GM12874 (cell line): Measurements from ENCODE around the gene SHKBP1.

ENCODE experiments used
- TF ChIP-seq, protein P1 (sequence below): IDR thresholded peaks from 2 replicates; pipeline ENCODE4 v1.5.1; 2011; ENCODE audit warnings: low read depth, mild to moderate bottlenecking, control low read depth, low read length, moderate library complexity; ENCODE audit not compliant: insufficient read depth

The SHKBP1 gene

DNA sequence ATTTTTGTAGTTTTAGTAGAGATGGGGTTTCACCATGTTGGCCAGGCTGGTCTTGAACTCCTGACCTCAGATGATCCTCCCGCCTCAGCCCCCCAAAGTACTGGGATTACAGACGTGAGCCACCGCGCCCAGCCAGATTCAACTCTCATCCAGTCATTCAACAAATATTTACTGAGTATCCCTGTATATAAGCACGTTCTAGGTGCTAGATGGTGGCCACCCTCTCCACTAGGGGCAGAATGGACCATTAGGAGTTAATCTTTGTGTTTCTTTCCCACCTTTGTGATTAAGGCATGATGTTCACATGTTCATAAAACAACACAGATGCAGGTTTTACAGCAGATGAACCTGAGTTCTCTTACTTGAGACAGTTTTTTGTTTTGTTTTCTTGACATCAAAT, 7.3 kb downstream of the SHKBP1 start:
- TF ChIP-seq, protein P1, sequence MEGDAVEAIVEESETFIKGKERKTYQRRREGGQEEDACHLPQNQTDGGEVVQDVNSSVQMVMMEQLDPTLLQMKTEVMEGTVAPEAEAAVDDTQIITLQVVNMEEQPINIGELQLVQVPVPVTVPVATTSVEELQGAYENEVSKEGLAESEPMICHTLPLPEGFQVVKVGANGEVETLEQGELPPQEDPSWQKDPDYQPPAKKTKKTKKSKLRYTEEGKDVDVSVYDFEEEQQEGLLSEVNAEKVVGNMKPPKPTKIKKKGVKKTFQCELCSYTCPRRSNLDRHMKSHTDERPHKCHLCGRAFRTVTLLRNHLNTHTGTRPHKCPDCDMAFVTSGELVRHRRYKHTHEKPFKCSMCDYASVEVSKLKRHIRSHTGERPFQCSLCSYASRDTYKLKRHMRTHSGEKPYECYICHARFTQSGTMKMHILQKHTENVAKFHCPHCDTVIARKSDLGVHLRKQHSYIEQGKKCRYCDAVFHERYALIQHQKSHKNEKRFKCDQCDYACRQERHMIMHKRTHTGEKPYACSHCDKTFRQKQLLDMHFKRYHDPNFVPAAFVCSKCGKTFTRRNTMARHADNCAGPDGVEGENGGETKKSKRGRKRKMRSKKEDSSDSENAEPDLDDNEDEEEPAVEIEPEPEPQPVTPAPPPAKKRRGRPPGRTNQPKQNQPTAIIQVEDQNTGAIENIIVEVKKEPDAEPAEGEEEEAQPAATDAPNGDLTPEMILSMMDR: peak; percentile 35; the same call in 1 of the 2 replicates

DNA sequence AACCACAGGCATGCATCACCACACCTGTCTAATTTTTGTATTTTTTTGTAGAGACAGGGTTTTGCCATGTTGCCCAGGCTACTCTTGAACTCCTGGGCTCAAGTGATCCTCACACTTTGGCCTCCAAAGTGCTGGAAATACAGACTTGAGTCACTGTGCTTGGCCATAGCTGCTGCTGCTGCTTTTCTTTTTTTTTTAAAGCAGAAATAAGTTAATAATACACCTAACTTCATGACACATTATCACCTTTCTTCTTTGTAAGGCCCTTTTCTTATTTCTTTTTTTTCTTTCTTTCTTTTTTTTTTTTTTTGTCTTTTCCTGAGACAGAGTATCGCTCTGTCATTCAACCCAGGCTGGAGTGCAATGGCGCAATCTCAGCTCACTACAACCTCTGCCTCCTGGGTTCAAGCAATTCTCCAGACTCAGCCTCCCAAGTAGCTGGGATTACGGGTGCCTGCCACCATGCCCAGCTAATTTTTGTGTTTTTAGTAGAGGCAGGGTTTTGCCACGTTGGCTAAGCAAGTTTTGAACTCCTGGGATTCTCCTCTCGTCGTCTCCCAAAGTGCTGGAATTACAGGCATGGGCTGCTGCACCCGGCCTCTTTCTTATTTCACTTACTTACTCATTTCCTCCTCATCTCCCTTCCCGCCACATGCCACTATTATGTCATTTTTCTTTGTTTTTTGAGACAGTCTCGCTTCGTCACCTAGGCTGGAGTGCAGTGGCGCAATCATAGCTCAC, 8.7 kb downstream of the SHKBP1 start:
- TF ChIP-seq, protein P1: no peak

DNA sequence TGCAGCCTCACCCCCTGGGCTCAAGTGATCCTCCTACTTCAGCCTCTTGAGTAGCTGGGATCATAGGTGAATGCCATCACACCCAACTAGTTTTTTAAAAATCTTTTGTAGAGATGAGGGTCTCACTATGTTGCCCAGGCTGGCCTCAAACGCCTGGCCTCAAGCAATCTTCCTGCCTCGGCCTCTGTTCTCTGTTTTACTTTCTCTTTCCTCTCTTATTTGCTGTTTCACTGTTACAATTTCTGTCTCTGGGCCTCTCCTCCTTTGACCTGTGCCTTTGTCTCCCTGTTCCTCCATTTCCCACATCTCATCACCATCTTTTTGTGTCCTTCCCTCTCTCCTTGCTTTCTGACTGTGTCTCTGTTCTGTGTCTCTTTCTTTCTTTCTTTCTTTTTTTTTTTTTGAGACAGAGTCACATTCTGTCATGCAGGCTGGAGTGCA, 9.3 kb downstream of the SHKBP1 start:
- TF ChIP-seq, protein P1: no peak

DNA sequence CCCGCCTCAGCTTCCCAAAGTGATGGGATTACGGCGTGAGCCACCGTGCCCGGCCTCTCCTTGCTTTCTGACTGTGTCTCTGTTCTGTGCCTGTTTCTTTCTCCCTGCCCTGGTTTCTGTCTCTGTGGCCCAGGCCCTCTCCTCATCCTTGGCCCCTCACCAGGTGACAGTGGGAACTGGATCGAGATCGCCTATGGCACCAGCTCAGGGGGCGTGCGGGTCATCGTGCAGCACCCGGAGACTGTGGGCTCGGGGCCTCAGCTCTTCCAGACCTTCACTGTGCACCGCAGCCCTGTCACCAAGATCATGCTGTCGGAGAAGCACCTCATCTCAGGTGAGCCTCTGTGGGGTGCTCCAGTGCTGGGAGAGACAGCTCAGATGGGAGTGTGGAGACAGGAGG, 9.9 kb downstream of the SHKBP1 start:
- TF ChIP-seq, protein P1: no peak

DNA sequence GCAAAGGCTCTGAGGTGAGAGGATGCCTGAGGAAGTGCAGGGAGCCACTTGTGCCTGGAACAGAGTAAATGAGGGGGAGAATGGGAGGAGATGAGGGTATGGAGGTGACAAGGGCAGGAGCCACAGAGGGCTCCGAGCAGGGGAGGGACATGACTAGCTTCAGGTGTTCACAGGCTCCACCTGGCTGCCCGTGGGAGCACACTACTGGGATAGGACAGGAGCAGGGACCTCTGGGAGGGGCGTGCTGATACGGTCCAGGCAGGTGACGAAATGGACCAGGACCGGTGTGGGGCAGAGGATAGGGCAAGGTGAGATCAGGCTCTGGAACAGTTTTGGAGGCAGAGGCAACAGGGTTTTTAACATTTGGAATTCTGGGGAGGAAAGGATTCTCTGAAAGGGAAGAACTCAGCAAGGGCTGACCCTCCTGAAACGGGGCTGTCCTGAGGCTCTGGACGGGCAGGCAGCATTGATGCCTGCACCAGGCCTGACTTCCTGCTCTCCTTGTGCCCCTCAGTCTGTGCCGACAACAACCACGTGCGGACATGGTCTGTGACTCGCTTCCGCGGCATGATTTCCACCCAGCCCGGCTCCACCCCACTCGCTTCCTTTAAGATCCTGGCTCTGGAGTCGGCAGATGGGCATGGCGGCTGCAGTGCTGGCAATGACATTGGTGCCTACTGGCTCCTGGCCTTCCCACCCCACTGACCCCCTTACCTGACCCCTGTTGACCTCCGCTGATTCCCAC, 11.6 kb downstream of the SHKBP1 start:
- TF ChIP-seq, protein P1: no peak

DNA sequence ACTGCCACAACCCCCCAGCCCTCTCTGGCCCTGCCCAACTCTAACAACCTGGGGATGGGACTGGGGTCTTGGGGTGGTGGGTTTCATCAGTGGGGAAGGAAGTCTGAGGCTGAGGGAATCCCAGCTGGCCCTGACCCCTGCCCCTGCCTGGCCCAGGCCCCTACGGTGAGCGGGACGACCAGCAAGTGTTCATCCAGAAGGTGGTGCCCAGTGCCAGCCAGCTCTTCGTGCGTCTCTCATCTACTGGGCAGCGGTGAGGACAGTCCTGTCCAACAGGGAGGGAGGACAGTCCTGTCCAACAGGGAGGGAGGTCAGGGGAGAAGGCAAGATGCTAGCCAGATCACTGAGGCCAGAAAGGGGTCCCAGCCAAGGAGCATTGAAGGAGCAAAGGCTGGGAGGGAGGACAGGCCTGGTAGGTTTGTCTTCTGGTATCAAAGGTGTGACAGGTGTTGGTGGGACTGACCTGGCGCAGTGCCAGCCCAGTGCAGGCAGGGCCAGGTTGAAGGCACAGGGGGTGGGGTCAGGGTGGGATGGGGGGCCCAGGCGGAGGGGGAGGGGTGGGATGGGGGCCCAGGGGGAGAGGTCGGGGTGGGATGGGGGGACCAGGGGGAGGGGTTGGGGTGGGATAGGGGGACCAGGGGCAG, 12.4 kb downstream of the SHKBP1 start:
- TF ChIP-seq, protein P1: no peak
